Endodermal cell (in vitro differentiated cells): Measurements from ENCODE around the gene ZNF511. TPM values are rescaled to one million over a fixed set of nuclear protein-coding genes. Genes with fewer than 3 reads are reported as not detected.
A peak's percentile ranks its signal among the peaks of the same experiment; 100 is the strongest.

ENCODE experiments used
- DNase-seq: peaks from one replicate; pipeline ENCODE4 v3.0.0-alpha.2; 2017
- H3K27ac ChIP-seq: 2 replicates; pipeline ENCODE4 v1.5.1; 2013; ENCODE audit warnings: mild to moderate bottlenecking, low read depth, low read length, moderate library complexity
- H3K27me3 ChIP-seq: 2 replicates; pipeline ENCODE4 v1.6.1; 2013; ENCODE audit warnings: mild to moderate bottlenecking, low read length, moderate library complexity; ENCODE audit not compliant: insufficient read depth, control insufficient read depth, poor library complexity, severe bottlenecking
- H3K36me3 ChIP-seq: 2 replicates; pipeline ENCODE4 v1.7.0; 2013; ENCODE audit warnings: mild to moderate bottlenecking, low read length, moderate library complexity; ENCODE audit not compliant: control insufficient read depth, insufficient read depth
- H3K4me1 ChIP-seq: one replicate; pipeline ENCODE4 v1.7.0; 2013; ENCODE audit warnings: low read length; ENCODE audit not compliant: control insufficient read depth, insufficient read depth
- H3K4me3 ChIP-seq: 2 replicates; pipeline ENCODE4 v1.5.1; 2013; ENCODE audit warnings: mild to moderate bottlenecking, low read length, moderate library complexity
- H3K9ac ChIP-seq: 2 replicates; pipeline ENCODE4 v1.6.1; 2013; ENCODE audit warnings: mild to moderate bottlenecking, low read length, moderate library complexity; ENCODE audit not compliant: poor library complexity, severe bottlenecking; ENCODE audit errors: extremely low read depth
- H3K9me3 ChIP-seq: 2 replicates; pipeline ENCODE4 v1.6.1; 2013; ENCODE audit warnings: mild to moderate bottlenecking, low read length, moderate library complexity; ENCODE audit not compliant: control insufficient read depth
- H3K27ac Mint-ChIP-seq: 2 replicates; pipeline ENCODE4 v1.8.0; 2020; ENCODE audit warnings: mixed read lengths
- H3K27me3 Mint-ChIP-seq: 2 replicates; pipeline ENCODE4 v1.8.0; 2021; ENCODE audit warnings: mild to moderate bottlenecking, mixed read lengths; ENCODE audit not compliant: insufficient read depth
- H3K36me3 Mint-ChIP-seq: 2 replicates; pipeline ENCODE4 v1.8.0; 2020; ENCODE audit warnings: low read depth, mixed read lengths
- H3K4me1 Mint-ChIP-seq: 2 replicates; pipeline ENCODE4 v1.8.0; 2020; ENCODE audit warnings: mixed read lengths
- H3K4me3 Mint-ChIP-seq: 2 replicates; pipeline ENCODE4 v1.8.0; 2020; ENCODE audit warnings: mild to moderate bottlenecking, moderate library complexity, mixed read lengths
- H3K9me3 Mint-ChIP-seq: 2 replicates; pipeline ENCODE4 v1.8.0; 2020; ENCODE audit warnings: mild to moderate bottlenecking, mixed read lengths
- CTCF ChIP-seq: fragments of 200-600 bp; sonication (generic); conservative IDR thresholded peaks from 2 replicates; pipeline ENCODE4 v1.5.0; 2021; ENCODE audit warnings: antibody characterized with exemption, mild to moderate bottlenecking
- WGBS, 2 experiments: methylation state at CpG; one replicate each; pipeline versions ENCODE4 v1.1.5 to v1.1.7; 2013; ENCODE audit warnings: missing lambda C conversion rate in 2 of 2, mixed read lengths in 1 of 2; ENCODE audit not compliant: insufficient coverage in 1 of 2, insufficient read length in 1 of 2; 5-methylcytosine and 5-hydroxymethylcytosine counted together
- total RNA-seq, 2 donors: library from RNA; stranded (reverse); fragmentation: NEBNext Ultra II Directional in 1 of 2; extraction: Animal tissue kit (Norgen Biotek cat#: 25700) in 1 of 2; gene quantifications; 2 replicates in 1 of 2; 3 replicates in 1 of 2; pipeline ENCODE4 v1.2.1, GENCODE V29; 2021

Gene ZNF511
- total RNA-seq, 2 donors from 2014 or later: 48.1 to 57.6 TPM

- peak; percentile 23 for TF ChIP-seq CTCF
- Mint-ChIP-seq H3K27ac (no peak overlapping the region), H3K36me3 (peaks cover 3% of the 10 kb centered on the region), H3K27me3 (peaks cover 2% of the 10 kb centered on the region), H3K4me3 (no peak overlapping the region), H3K9me3 (no peaks in the 10 kb centered on the region), H3K4me1 (peaks cover 7% of the 10 kb centered on the region)
- 88 to 92% methylated on average over 11 to 16 of the region's 16 CpGs for WGBS, 2 experiments
- Histone ChIP-seq H3K9ac (no peak overlapping the region), H3K4me1 (peaks cover 8% of the 10 kb centered on the region), H3K36me3 (peaks cover 14% of the 10 kb centered on the region), H3K27ac (no peak overlapping the region), H3K9me3 (no peaks in the 10 kb centered on the region), H3K27me3 (no peaks in the 10 kb centered on the region), H3K4me3 (no peak overlapping the region)
- DNase-seq: peak; percentile 61
Measured at GRCh38 chr10:133353202-133353959, 44.7 kb downstream of the ZNF511 start.

- WGBS, 2 experiments: 88 to 94% methylated on average over 10 to 16 of the region's 16 CpGs
- TF ChIP-seq CTCF: no peak
- H3K9ac ChIP-seq: no peak overlapping the region
- Mint-ChIP-seq H3K36me3 (peaks cover 3% of the 10 kb centered on the region), H3K4me1 (peaks cover 5% of the 10 kb centered on the region), H3K9me3 (no peaks in the 10 kb centered on the region), H3K27ac (no peak overlapping the region), H3K4me3 (no peak overlapping the region), H3K27me3 (peaks cover 1% of the 10 kb centered on the region)
- no peaks in the 10 kb centered on the region for H3K9me3 ChIP-seq
- H3K4me1 ChIP-seq: peaks cover 8% of the 10 kb centered on the region
- H3K27me3 ChIP-seq: no peaks in the 10 kb centered on the region
- H3K36me3 ChIP-seq: peaks cover 14% of the 10 kb centered on the region
- no peak for DNase-seq
- no peak overlapping the region for H3K4me3 ChIP-seq
- H3K27ac ChIP-seq: no peak overlapping the region
Measured at GRCh38 chr10:133353988-133354605, 45.4 kb downstream of the ZNF511 start.

DNA sequence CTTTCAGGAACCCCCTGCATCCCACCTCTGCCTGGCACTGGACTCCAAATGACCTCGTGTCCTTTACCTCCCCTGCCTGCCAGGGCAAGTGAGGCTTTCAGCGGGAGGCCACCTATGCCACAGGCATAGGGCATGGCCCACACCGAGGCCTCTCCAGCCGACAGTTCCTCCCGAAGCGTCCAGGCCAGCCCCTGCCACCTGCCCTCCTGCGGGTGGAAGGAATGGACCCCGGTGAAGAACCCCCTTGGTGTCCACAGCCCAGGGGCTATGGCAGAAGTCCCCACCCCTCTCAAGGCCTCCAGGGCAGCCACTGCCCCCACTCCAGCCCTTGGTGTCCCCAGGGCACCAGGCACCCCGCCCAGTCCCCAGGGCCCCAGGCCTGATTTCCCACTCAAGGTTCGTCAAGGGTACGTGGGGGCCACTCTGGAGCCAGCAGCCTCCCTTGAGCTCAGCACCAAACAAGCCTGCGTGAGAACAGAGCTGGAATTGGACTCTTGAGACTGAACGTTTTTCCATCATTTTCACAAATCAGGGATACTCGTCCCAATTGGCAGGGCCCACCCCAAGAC, 46.0 kb downstream of the ZNF511 start:
- no peak for TF ChIP-seq CTCF
- H3K4me1 ChIP-seq: peaks cover 8% of the 10 kb centered on the region
- H3K9me3 Mint-ChIP-seq: no peaks in the 10 kb centered on the region
- WGBS, 2 experiments: 91 to 96% methylated on average over 12 to 14 of the region's 14 CpGs
- no peak overlapping the region for H3K4me3 ChIP-seq
- peaks cover 14% of the 10 kb centered on the region for H3K36me3 ChIP-seq
- no peak overlapping the region for H3K9ac ChIP-seq
- DNase-seq: no peak
- H3K27ac ChIP-seq: no peak overlapping the region
- H3K27me3 Mint-ChIP-seq: no peaks in the 10 kb centered on the region
- no peaks in the 10 kb centered on the region for H3K27me3 ChIP-seq
- H3K4me1 Mint-ChIP-seq: peaks cover 2% of the 10 kb centered on the region
- no peak overlapping the region for H3K4me3 Mint-ChIP-seq
- H3K9me3 ChIP-seq: no peaks in the 10 kb centered on the region
- H3K36me3 Mint-ChIP-seq: peaks cover 3% of the 10 kb centered on the region
- no peak overlapping the region for H3K27ac Mint-ChIP-seq
